PC-9 (cell line): ENCODE data around the gene GRIP1.

Experiments
- CTCF ChIP-seq: fragments of 200-600 bp; sonication (generic); conservative IDR thresholded peaks from 2 replicates; pipeline ENCODE4 v1.6.1; 2017; ENCODE audit warnings: mixed run types, antibody characterized with exemption, mild to moderate bottlenecking, moderate library complexity
- EZH2 ChIP-seq: fragments of 200-600 bp; sonication (generic); IDR thresholded peaks from 2 replicates; pipeline ENCODE4 v1.8.0; 2017; ENCODE audit warnings: antibody characterized with exemption, low read depth

GRCh38 chr12:66499000-66499399 is 179.9 kb downstream of the GRIP1 start:
- TF ChIP-seq CTCF, result no peak
- no peak for TF ChIP-seq EZH2
